GM18505 (cell line): Measurements from ENCODE around the gene PDP2.

Experiments used
- ATAC-seq: cut with Tn5 transposase; IDR thresholded peaks from one replicate; pipeline ENCODE4 v1.9.1; 2021; ENCODE audit not compliant: unreplicated experiment
- POLR2A ChIP-seq: IDR thresholded peaks from 4 replicates; pipeline ENCODE4 v1.6.1; 2011; ENCODE audit warnings: borderline replicate concordance; ENCODE audit not compliant: insufficient read depth, insufficient read length; ENCODE audit errors: extremely low read depth

PDP2 gene

DNA sequence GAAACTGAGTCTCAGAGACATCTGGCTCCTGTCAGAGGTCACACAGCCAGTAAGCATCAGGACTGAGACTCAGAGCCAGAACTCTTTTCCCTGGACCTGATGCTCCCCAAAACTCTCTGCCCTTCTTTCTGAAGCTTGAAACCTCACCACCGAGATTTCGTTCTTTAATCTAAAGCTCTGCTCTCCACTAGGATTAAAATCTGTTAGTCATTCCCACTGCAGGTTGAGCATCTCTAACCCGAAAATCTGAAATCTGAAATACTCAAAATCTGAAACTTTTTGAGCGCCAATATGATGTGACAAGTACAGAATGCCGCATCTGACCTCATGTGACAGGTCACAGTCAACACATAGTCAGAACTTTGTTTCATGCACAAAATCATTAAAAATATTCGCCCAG lies 36.2 kb downstream of the PDP2 start:
- no peak for ATAC-seq
- TF ChIP-seq POLR2A: no peak

DNA sequence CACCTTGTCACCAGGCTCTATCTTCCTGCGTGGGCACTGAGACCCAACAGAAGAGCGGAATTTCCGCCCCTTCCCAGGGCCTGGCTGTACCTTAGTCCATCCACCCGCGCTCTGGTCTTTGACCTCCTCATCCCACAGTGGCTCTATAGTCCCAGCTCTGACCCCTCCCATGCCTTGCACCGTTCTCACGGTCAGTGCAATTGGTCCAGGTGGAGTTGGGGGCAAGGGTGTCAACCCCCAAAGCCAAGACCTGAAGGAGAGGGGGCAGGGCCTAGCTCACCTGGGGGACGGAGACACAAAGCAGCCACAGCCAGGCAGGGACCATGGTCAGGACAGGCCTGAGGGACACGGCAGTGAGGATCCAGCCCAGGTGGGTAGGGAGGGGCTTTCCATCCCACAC lies 37.4 kb downstream of the PDP2 start:
- ATAC-seq: no peak
- no peak for TF ChIP-seq POLR2A

DNA sequence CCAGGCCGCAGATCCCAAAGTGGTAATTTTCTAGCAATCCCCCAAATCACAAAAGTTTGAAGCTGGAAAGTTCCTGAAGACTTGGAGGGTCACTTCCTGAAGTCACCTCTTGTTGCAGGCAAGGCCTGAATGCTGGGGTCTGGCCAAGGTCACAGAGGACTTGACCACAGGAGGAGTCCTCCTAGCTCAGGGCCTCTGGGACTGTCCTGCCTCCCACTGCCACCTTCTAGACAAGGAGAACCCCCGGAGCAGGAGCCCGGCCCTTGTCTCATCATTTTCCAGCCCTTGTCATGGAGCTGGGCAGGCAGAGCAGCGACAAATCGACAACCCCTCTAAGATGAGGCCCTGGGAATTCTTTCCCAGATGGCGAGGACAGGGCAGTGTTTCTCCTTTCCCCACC lies 38.0 kb downstream of the PDP2 start:
- no peak for ATAC-seq
- no peak for TF ChIP-seq POLR2A

DNA sequence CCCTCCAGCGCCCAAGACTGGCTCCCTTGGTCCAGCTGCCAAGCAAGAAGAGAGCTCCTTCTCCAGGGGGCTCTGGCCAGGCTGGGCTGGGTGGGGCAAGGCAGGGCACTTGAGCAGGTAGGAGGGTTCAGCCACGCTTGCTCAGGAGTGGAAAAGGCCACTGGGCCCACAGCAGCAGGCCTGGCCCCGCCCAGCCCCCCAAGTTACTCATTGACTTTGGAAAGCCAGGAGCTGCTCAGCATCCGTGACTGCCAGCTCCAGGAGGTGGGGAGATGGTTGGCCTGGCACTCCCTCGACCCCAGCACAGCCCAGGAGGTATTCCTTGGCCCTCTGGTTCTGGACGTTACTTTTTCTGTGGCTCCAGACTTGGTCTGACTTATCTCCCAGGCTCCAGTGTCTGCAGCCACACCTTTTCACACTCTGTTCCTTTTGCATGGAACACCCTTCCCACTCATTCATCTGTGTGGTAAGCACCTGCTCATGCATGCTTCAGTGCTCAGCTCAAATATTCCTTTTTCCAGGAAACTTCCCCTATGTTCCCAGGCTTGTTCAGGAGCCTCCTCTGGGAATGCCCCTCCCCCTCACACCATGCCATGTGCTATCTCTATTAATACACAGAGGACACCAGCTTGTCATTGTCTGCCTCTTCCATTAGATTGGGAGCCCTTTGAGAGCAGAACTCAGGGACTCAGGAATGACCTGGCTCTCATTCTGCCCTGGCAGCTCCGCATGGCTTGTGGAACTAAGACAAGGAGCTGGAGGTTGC lies 38.7 kb downstream of the PDP2 start, which contains the start of gene CDH16:
CDH16 (minus strand) TSS at position 83 of the 766 bp plus-strand sequence. CDS start 820 bp downstream, outside the sequence.
- no peak for ATAC-seq
- no peak for TF ChIP-seq POLR2A

DNA sequence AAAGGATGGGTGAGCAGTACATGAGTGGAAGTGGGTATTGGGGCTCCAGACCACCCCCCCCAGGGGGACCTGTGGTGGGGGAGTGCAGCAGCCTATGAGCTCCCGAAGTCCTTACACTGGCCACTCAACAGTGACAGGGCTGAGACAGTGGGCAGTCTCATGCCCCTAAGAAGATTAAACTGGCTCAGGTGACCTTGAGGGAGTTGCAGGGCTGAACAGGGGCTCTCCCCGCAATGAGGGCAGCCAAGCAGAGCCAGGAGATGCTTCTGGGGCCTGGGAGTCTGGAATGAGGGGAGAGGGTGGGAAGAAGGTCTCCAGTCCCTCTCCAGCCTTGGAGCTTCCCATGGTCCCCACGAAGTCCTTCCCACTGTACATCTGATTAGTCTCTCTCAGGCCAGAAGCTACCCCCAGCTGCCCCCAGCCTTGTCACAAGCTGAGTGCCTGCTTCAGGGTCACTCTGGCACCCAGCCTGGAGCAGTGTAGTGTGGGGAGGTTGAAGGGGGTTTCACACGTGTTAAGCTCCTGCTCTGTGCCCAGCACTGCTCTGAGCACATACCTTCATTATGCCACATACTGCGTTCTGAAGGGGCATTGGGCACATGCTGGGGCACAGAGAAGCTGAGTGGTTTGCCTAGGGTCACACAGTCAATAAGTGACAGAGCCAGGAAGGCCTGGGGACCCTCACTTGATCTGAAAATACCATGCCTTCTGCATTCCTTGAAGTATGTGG lies 39.4 kb downstream of the PDP2 start:
- TF ChIP-seq POLR2A: no peak
- ATAC-seq: no peak

DNA sequence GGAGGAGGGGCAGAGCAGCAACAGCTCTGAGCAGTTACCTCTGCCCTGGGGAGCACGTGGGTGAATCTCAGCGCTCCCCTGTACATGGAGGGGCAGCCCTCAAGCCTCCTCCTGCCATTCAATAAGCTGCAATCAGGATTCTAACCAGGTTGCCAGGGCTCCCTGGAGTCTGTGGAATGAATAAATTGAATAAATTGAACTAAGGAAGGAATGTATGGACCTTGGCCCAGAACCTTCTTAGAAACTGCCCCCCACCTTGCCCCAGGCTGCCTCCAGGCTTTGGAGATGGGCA lies 39.9 kb downstream of the PDP2 start:
- ATAC-seq: no peak
- TF ChIP-seq POLR2A: no peak

DNA sequence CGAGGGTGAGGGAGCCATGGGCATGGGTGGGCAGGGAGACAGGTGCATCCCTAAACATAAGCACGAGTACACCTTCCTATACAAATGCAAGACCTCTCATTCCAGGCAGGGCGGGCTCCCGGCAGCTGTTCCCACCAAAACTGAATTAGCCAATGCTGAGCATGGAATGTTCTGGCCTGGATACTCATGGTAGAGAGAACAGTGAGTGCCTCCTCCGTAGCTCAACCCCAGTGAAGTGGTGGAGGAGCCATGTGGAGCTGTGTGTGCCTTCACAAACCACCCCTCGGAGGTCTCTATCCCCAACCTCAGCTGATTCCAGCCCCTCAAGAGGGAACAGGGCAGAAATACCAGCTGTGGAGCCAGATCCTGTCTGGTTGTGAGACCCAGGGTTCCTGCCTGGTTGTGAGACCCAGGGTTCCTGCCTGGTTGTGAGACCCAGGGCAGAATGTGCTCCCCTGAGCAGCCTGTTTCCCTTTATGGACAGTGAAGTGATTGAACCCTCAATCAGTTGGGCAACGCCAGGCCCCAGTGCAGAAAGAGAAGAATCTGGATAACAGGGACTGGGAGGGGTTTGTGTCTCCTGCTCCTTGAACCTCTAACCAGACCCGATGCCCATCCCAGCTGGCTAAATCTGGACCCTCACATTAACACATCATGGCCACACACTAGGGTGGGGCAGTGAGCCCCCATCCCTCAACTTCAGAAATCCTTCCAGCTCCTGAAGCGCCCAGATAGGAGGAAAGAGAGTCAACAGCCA lies 40.8 kb downstream of the PDP2 start:
- ATAC-seq: no peak
- TF ChIP-seq POLR2A: no peak

DNA sequence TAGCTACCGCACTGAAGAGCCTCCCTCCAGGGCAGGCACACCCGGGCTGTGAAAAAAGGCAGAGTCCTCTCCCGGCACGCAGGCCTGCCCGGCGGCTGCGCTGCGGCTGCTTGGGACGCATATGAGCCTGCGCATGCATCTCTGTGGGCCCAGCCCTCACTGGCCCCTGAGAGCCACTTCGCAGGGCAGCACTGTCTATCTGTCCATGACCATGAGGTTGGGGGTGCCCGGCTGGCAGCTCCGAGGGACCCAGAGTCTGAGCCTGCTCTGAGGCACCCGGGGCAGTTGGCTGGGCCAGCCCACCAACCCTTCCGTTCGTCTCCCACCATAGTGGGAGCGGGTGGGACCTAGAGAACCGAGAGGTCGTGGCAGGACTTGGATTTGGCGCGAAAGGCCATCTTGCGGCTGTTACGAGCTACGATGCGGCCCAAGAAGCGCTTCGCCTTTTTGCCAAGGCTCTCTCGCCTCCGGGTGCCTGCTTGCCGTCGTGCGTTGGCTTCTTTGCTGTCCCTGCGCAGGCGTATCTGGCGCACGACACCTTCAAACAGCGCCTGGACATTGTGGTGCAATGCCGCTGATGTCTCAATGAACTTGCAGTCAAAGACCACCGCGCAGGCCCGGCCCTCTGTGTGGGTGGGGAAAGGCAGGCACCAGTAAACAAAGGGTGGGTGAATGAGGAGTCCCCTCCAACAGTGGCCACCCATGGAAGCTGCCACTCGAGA lies 41.6 kb downstream of the PDP2 start:
- TF ChIP-seq POLR2A: no peak
- ATAC-seq: no peak

DNA sequence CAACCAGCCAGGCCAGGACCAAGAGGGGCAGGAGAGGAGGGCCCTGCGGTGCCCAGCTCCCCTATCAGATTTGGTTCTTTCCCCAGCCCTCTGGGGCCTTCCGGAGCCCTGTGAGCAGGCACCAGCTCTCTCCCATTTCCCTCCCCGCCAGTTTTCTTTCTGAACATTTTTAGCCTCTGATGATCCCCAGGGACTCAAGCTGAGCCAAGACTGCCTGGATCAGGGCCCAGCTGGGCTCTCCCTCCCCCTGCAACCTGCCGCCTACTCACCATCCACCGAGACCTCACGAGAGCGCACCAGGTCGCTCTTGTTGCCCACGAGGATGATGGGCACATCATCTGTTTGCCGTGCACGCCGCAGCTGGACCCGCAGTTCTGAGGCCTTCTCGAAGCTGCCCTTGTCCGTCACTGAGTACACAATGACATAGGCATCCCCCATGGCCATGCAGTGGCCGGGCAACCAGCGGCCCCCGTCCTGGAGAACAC lies 43.0 kb downstream of the PDP2 start:
- no peak for TF ChIP-seq POLR2A

DNA sequence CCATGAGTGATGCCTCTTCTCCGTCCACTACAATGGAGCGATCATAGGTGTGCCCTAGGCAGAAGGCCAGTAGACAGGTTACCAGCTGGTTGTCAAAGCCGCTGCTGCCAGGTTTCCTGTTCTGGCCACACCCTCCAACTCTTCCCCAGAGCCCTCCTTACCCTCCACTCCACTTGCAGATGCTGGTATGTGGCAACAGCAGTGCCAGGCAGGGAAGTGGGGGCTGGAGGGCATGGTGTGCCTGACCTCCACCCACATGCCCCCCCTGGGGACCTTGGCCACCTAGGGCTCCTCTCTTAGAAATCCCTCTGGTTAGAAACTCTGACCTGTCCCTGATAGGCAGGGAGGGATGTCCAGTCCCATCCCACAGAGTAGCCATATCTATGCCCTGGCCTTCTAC lies 43.6 kb downstream of the PDP2 start:
- no peak for TF ChIP-seq POLR2A
- no peak for ATAC-seq

More for the DNA sequence above, 43.0 kb downstream of the PDP2 start:
- no peak for ATAC-seq

DNA sequence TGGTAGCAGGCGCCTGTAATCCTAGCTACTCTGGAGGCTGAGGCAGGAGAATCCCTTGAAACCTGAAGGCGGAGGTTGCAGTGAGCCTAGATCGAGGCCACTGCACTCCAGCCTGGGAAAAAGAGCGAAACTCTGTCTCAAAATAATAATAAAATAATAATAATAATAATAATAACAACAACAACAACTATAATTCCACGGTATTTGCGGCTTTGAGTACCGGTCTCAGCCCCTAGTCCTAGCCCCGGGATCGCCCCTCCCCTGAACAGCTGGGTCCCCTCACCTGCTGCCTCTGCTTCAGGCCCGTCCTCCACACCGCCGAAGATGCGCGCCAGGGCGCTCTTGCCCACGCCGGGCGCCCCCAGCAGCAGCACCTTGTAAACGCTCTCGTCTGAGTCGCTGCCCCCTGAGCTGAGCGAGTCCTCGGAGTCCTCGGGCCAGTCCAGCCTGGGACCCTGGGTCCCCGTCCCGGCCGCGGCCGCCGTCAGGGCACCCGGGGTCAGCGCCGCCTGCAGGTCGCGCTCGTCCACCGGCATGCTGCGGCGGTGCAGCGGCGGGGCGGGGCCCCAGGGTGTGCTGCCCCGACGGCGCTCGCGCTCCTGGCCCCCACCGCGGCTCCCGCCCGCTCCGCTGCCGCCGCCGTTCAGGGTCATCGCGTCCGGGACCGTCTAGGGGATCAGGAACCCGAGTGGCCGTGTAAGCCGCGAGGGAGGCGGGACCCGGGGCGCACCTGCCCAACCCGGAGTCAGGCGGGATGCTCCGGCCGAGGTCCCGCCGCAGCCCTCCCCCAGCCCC lies 44.4 kb downstream of the PDP2 start:
- no peak for ATAC-seq
- no peak for TF ChIP-seq POLR2A

DNA sequence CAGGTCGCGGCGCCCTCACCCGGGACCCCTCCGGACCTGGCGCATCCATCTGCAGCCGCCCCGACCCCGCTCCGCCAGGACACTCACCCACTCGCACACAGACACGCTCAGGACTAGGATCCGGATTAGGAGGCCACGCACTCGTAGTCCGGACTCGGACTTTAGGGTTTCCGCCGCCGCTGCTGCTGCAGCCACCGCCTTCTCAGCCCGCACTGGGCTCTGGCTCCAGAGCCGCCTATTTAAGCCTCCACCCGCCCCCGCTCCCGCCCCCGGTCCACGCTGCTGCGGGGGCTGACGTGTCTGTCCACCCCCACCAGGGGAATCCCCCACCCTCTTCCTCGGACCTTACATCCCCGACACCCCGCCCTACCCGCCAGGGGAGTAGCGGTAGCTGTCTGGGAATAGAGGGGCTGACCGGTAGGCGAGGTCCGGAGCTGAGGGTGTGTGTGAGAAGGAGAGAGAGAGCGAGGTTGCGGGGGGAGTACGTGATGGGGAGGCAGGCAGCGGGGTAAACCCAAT lies 45.1 kb downstream of the PDP2 start, which contains the start of gene RRAD:
RRAD (minus strand) TSS at position 214 of the 519 bp plus-strand sequence. CDS start 356 bp downstream, outside the sequence.
- ATAC-seq: no peak
- no peak for TF ChIP-seq POLR2A
